Body of pancreas (tissue), 4 donors: Measurements from ENCODE around the gene TTC16. TPM values are rescaled to one million over a fixed set of nuclear protein-coding genes. Genes with fewer than 3 reads are reported as not detected.
A peak's percentile ranks its signal among the peaks of the same experiment; 100 is the strongest.

Experiments
- ATAC-seq: fragments of 150-250 bp; one replicate; pipeline ENCODE4 v1.9.1; 2016
- DNase-seq, 4 donors: peaks; one replicate each; pipeline ENCODE4 v3.0.0-alpha.2; 2019
- H3K27ac ChIP-seq, 4 donors: fragments of 200-600 bp; sonication (generic); 1 replicate in 3 of 4; 2 replicates in 1 of 4; pipeline versions ENCODE4 v1.5.1 to v1.6.1; 2016 to 2019; ENCODE audit warnings: mild to moderate bottlenecking in 1 of 4, mixed read lengths in 1 of 4, moderate library complexity in 1 of 4
- H3K27me3 ChIP-seq, 2 donors: fragments of 200-600 bp; sonication (generic); one replicate each; pipeline ENCODE4 v1.6.0; 2016; ENCODE audit warnings: mild to moderate bottlenecking in 1 of 2
- H3K36me3 ChIP-seq, 2 donors: fragments of 200-600 bp; sonication (generic); replicated peaks in 1 of 2; 2 replicates each; pipeline ENCODE4 v1.5.1; 2016; ENCODE audit warnings: low read depth in 2 of 2; ENCODE audit not compliant: insufficient read depth in 1 of 2
- H3K4me1 ChIP-seq: fragments of 200-600 bp; sonication (generic); one replicate; pipeline ENCODE4 v1.6.0; 2016
- H3K4me3 ChIP-seq, 2 donors: fragments of 200-600 bp; sonication (generic); 1 replicate in 1 of 2; 2 replicates in 1 of 2; pipeline ENCODE4 v1.5.1; 2016 to 2019
- H3K9me3 ChIP-seq, 3 donors: fragments of 200-600 bp; sonication (generic); 1 replicate in 2 of 3; 2 replicates in 1 of 3; pipeline ENCODE4 v1.5.1; 2016
- CTCF ChIP-seq, 7 experiments: fragments of 450-650 bp in 4 of 7; fragments of 200-600 bp in 3 of 7; sonication (generic) in 3 of 7; IDR thresholded peaks; one replicate each; pipeline ENCODE4 v1.5.1; 2016 to 2019; ENCODE audit warnings: antibody characterized with exemption in 7 of 7
- POLR2A ChIP-seq, 3 donors: fragments of 450-650 bp; IDR thresholded peaks; one replicate each; pipeline ENCODE4 v1.6.1; 2016; ENCODE audit warnings: antibody characterized with exemption in 3 of 3, mild to moderate bottlenecking in 2 of 3
- WGBS, 2 donors: methylation state at CpG; one replicate each; pipeline ENCODE4 v1.1.5; 2017; 5-methylcytosine and 5-hydroxymethylcytosine counted together
- intact Hi-C: fragments of 100-400 bp; cut with DNase I; formaldehyde crosslinking; loops from one replicate; pipeline ENCODE4 v1.15.1; 2023
- total RNA-seq, 2 donors: library from RNA; depleted of rRNA; stranded (reverse); fragments of >200 nt; gene quantifications; one replicate each; pipeline ENCODE4 v1.1.0, GENCODE V29; 2016

The TTC16 gene
- total RNA-seq, 2 donors from 2014 or later, result under 0.01 to 0.52 TPM

DNA sequence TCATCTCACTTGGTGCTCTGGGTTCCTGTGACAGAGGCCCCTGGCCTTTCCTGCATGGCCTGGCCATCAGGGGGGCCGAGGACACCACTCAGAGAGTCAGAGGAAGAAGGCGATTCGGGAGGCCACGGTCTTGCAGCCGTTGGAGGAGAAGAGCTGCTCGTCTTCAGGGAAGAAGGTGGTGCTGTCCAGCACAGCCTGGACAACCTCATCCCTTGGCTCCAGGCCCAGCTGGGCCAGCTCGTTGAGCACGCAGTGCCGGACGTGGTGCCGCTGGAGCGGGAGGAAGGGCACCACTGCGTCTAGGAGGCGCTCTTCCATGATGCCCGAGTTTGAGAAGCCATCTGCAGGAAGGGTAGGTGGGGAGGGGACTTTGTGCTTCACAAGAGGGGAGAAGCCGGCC, 16.1 kb downstream of the TTC16 start:
- no peak overlapping the region for H3K4me3 ChIP-seq
- no peaks in the 10 kb centered on the region for H3K9me3 ChIP-seq
- WGBS, 2 donors, result 79 to 90% methylated on average over 15 to 16 of the region's 16 CpGs
- no peaks in the 10 kb centered on the region for H3K36me3 ChIP-seq
- ATAC-seq (no peak), DNase-seq (no peak)
- H3K4me1 ChIP-seq, result peaks cover 7% of the 10 kb centered on the region
- no peak for TF ChIP-seq CTCF (IDR thresholded peaks at IDR 0.05)
- TF ChIP-seq POLR2A (IDR thresholded peaks at IDR 0.05), result no peak
- intact Hi-C loops, result loop anchor here (5.0 to 10.0 kb wide), 4 partner anchors 50 to 190 kb away; partner anchors contain the start of gene AK1
- H3K27ac ChIP-seq, result no peak overlapping the region
- H3K27me3 ChIP-seq, result no peaks in the 10 kb centered on the region

DNA sequence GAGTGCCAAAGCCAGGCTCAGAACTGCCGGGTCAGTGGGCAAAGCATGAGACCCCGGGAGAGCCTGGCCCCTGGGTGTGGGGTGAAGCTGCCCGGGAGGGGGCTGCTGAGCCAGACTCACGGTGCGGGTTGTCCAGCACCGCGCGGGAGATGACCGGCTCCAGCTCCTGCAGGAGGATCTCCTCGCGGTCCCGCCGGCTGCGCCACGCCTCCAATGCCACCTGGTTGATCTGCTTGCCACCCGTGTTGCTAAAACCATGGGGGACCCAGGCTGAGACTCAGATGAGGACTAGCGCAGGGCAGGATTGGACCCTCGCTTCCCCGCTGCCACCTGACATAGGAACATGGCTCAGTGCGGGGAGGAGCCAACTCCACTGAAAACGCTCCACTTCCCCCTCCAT, 16.6 kb downstream of the TTC16 start:
- ATAC-seq (no peak), DNase-seq (no peak)
- TF ChIP-seq CTCF (IDR thresholded peaks at IDR 0.05) (no peak), POLR2A (IDR thresholded peaks at IDR 0.05) (no peak)
- H3K4me3 ChIP-seq, result no peak overlapping the region
- no peak overlapping the region for H3K27ac ChIP-seq
- intact Hi-C loops, result loop anchor here (5.0 to 10.0 kb wide), 4 partner anchors 50 to 190 kb away; partner anchors contain the start of gene AK1
- WGBS, 2 donors, result 90 to 91% methylated on average over 6 to 11 of the region's 21 CpGs
- no peaks in the 10 kb centered on the region for H3K36me3 ChIP-seq
- no peaks in the 10 kb centered on the region for H3K27me3 ChIP-seq
- peaks cover 7% of the 10 kb centered on the region for H3K4me1 ChIP-seq
- no peaks in the 10 kb centered on the region for H3K9me3 ChIP-seq

GRCh38 chr9:127733614-127734013, 17.7 kb downstream of the TTC16 start:
- Histone ChIP-seq H3K36me3 (no peaks in the 10 kb centered on the region), H3K4me3 (no peak overlapping the region), H3K9me3 (no peaks in the 10 kb centered on the region), H3K27ac (no peak overlapping the region), H3K4me1 (peaks cover 7% of the 10 kb centered on the region), H3K27me3 (no peaks in the 10 kb centered on the region)
- intact Hi-C loops, result loop anchor here (5.0 to 10.0 kb wide), 4 partner anchors 49 to 189 kb away; partner anchors contain the start of gene AK1
- DNase-seq (no peak), ATAC-seq (no peak)
- TF ChIP-seq POLR2A (IDR thresholded peaks at IDR 0.05) (no peak), CTCF (IDR thresholded peaks at IDR 0.05) (no peak)
- 60 to 75% methylated on average over 1 to 2 of the region's 2 CpGs for WGBS, 2 donors

DNA sequence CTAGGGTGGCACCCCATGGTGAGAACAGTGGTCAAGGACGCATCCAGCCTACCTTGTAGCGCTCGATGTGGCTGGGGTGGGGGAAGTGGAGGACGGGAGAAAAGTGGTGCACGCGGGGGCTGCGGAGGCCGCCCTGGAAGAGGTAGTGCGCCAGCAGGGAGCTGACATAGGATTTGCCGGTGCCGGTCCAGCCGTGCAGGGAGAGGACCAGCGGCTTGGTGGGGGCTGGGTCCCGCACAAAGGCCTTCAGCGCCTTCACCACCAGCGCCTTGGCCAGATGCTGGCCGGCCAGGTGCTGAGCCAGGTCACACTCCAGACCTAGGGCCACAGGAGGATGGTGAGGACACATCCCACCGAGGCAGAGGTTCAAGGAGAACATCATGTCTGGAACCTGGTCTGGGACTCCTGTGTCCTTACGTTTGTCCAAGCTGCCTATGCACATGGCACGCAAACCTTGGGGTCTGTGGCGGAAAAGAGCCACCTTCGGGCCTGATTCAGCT, 18.4 kb downstream of the TTC16 start:
- Histone ChIP-seq H3K4me1 (peaks cover 7% of the 10 kb centered on the region), H3K4me3 (peak overlapping the region in 1 of 2 donors; percentile 70), H3K36me3 (no peaks in the 10 kb centered on the region), H3K27ac (peak overlapping the region; percentile 81 to 99 (median 93)), H3K27me3 (no peaks in the 10 kb centered on the region), H3K9me3 (no peaks in the 10 kb centered on the region)
- WGBS, 2 donors, result 28 to 46% methylated on average over 16 to 22 of the region's 22 CpGs
- peak; percentile 0 for ATAC-seq
- intact Hi-C loops, result loop anchor here (5.0 to 10.0 kb wide), 4 partner anchors 48 to 188 kb away; partner anchors contain the start of gene AK1
- TF ChIP-seq POLR2A (IDR thresholded peaks at IDR 0.05) (no peak), CTCF (IDR thresholded peaks at IDR 0.05) (no peak)
- DNase-seq, result peak in 1 of 4 donors; percentile 23
